HG03060 (cell line): Measurements from ENCODE around the gene LIG3.
"Not testable (repeated sequence)": the region's sequence is repeated elsewhere in the genome, so short reads cannot be mapped to it uniquely, and the experiment has no call there.

ENCODE experiments used
- ATAC-seq: cut with Tn5 transposase; IDR thresholded peaks from one replicate; pipeline ENCODE4 v1.9.1; 2021; ENCODE audit warnings: low read depth, moderate number of reproducible peaks; ENCODE audit not compliant: unreplicated experiment

LIG3 gene

DNA sequence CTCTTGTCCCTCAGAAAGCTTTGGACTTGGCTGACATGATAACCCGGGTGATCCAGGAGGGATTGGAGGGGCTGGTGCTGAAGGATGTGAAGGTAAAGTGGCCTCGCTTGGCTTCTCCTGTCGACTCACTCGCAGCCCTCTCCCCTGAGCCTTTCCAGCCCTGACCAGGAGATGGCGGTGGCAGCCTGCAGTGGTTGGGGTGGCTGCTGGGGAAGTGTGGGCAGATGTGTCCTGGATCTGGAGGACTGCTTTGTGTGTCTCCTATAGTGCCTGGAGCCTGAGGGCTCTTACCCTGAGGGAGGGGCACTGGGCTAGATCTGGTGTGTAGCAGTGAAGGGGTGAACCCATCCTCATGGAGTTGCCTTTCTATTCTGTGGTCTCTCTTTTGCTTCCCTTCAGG lies 17.9 kb downstream of the LIG3 start:
- ATAC-seq: no peak

- ATAC-seq: no peak
Observed at GRCh38 chr17:34999456-34999855, 19.1 kb downstream of the LIG3 start.

DNA sequence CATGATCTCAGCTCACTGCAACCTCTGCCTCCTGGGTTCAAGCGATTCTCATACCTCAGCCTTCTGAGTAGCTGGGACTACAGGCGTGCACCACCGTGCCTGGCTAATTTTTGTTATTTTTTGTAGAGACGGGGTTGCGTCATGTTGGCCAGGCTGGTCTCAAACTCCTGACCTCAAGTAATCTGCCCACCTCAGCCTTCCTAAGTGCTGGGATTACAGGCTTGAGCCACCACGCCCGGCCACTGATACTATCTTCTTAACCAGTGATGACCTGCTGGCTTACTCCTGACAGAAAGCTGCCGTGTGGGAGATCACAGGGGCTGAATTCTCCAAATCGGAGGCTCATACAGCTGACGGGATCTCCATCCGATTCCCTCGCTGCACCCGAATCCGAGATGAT lies 20.7 kb downstream of the LIG3 start:
- not testable (repeated sequence) for ATAC-seq

- ATAC-seq: no peak
Observed at GRCh38 chr17:35001549-35001948, 21.2 kb downstream of the LIG3 start.

- ATAC-seq: no peak
Observed at GRCh38 chr17:35002876-35003551, 22.7 kb downstream of the LIG3 start.

GRCh38 chr17:35003778-35004177 lies 23.5 kb downstream of the LIG3 start:
- no peak for ATAC-seq

DNA sequence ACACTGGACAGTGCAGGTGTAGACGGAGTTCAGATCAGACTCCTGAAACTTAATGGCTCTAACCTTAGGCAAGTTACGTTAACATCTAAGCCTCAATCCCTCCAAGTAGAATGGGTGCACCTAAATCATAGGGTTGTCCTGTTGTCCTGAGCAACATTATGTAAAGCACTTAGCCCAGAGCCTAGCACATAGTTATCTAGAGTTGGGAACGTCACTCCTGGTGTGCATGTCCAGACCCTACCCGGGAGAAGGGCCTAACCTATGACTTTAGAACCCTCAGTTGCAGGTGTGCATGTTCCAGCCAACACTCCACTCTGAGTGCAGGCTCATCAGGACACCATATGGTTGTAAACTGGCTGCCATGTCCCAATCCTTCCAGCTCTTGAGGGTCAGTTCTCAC lies 26.0 kb downstream of the LIG3 start:
- no peak for ATAC-seq

- no peak for ATAC-seq
Observed at GRCh38 chr17:35006961-35007360, 26.6 kb downstream of the LIG3 start.

GRCh38 chr17:35010093-35010492 lies 29.8 kb downstream of the LIG3 start:
- no peak for ATAC-seq

DNA sequence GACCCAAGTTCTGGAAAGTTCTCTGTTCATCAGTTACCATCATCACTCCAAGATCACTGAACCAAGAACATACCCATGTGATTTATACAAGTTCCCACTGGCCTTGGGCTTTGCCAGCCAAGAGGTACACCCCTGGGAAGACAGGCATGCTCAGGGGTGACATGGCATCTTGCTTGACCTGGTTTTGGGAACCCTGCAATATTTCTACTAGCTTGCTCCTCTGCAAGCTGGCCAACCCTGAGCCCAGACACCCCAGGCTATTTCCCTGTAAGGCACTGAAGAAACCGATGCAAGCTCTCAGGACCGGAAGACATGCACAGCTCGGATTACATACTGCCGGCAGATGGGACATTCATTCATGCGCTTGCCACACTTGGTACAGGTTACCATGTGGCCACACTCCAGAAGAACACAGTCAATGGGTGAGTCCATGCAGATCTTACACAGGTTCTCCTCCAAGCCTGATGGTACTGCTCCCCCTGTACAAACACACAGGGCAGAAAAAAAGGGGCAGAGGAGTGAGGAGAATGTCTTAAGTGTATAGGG lies 31.4 kb downstream of the LIG3 start:
- ATAC-seq: no peak

DNA sequence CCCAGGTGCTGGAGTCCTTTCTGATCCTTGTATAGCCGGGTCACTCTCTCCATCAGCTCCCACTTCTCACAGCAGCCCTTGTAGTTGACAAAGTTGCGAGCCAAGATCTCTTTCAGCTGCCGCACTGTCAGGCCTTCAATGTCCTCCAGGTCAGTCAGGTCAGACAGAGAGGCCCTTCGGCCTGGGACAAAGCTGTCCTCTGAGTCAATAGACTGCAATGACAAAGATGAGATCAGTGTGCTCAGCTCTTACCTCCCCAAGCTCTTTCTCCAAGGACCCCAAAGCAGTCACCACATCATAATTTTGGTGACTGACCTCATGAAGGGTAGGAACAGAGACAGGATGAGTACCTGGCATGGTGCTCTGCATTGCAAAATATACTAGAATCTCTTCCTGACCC lies 36.1 kb downstream of the LIG3 start:
- no peak for ATAC-seq

DNA sequence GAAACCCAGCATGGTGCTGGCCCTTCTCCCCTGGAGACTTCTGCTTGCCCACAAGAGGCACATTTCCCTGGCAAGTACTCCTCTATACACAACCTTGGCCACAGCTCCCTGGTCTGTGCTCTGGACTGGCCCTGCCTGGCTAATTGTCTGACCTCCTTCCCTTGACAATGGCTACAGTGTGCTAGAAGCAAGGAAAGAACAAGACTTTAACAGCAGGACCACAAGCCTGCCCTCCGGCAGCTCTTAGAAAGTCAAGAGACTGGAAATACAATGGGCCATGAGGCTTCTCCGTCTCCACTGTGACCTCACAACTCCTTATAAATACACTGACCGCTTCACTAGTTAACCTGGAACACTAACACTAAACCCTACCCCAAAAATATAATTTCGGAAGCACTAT lies 36.7 kb downstream of the LIG3 start:
- no peak for ATAC-seq

- ATAC-seq: no peak
Observed at GRCh38 chr17:35018814-35019213, 38.5 kb downstream of the LIG3 start.

- ATAC-seq: no peak
Observed at GRCh38 chr17:35019386-35020179, 39.3 kb downstream of the LIG3 start.

- ATAC-seq: no peak
Observed at GRCh38 chr17:35021520-35022380, 41.4 kb downstream of the LIG3 start.

- ATAC-seq: no peak
Observed at GRCh38 chr17:35022536-35023063, 42.3 kb downstream of the LIG3 start.

GRCh38 chr17:35023538-35023937 lies 43.2 kb downstream of the LIG3 start:
- no peak for ATAC-seq

DNA sequence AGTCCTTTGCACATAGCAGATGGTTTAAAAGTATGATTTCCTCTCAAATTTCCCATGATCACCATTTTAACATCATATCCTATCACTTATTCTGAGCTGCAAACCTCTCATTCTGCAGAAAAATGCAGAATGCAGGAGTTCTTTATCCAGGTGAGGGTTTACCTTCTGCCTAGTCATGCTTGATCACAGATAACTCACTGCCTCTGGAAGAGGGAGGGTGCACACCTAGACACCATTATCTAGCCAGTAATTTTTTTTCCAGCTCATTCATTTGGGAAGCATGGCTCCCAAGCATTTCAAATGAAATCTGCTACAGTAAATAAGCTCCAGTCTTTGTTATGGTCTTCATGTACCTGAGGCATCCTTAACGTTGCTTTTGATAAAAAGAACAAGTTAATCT lies 45.2 kb downstream of the LIG3 start:
- ATAC-seq: no peak

DNA sequence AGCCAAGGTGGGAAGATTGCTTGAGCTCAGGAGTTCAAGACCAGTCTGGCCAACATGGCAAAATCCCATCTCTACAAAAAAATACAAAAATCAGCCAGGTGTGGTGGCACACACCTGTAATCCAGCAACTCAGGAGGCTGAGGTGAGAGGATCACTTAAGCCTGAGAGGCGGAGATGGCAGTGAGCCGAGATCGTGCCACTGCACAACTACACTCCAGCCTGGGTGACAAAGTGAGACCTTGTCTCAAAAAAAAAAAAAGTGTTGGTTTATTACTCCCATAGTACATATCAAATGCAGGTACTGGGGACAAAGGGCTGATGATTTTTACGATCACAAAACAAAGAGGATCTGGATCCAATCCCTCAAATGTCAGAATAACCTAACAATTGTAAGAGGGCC lies 47.8 kb downstream of the LIG3 start:
- ATAC-seq: not testable (repeated sequence)

- no peak for ATAC-seq
Observed at GRCh38 chr17:35028531-35029262, 48.4 kb downstream of the LIG3 start.
